H1 (cell line): ENCODE results near the gene PCCA. TPM values are rescaled to one million over a fixed set of nuclear protein-coding genes. Genes with fewer than 3 reads are reported as not detected.

Experiments
- CTCF ChIA-PET: fragments of 300-600 bp; sonication (Branson Sonifier 250); formaldehyde crosslinking; loops from one replicate; lab custom pipeline; 2021; ENCODE audit not compliant: partially characterized antibody; lab: Charles Lee
- POLR2A ChIA-PET: fragments of 300-600 bp; sonication (Branson Sonifier 250); formaldehyde crosslinking; loops from one replicate; lab custom pipeline; 2021; ENCODE audit warnings: inconsistent platforms; ENCODE audit not compliant: partially characterized antibody; lab: Charles Lee
- DNase-seq, 2 experiments: peaks; one replicate each; pipeline versions ENCODE4 v3.0.0 to v3.0.0-alpha.2; 2010 to 2022; ENCODE audit warnings: low spot score in 2 of 2, low read depth in 1 of 2, mixed read lengths in 1 of 2
- FAIRE-seq: peaks from 2 replicates; lab custom pipeline; 2011; peaks lifted over from hg19 to GRCh38; lab: Jason Lieb, UNC
- H2AFZ ChIP-seq: 2 replicates; pipeline ENCODE4 v1.8.1; 2012; ENCODE audit warnings: low read length, inconsistent platforms
- H2AK5ac ChIP-seq: 2 replicates; pipeline ENCODE4 v1.6.1; 2013; ENCODE audit warnings: low read depth, low read length
- H2BK120ac ChIP-seq: replicated peaks from 2 replicates; pipeline ENCODE3; 2013; ENCODE audit warnings: low read depth, low read length, inconsistent platforms
- H2BK12ac ChIP-seq: 2 replicates; pipeline ENCODE4 v1.6.1; 2013; ENCODE audit warnings: low read depth, low read length
- H2BK15ac ChIP-seq: 2 replicates; pipeline ENCODE4 v1.6.1; 2013; ENCODE audit warnings: low read length
- H2BK20ac ChIP-seq: 2 replicates; pipeline ENCODE4 v1.6.1; 2013; ENCODE audit warnings: low read length
- H2BK5ac ChIP-seq: 2 replicates; pipeline ENCODE4 v1.6.1; 2013; ENCODE audit warnings: low read depth, low read length
- H3K14ac ChIP-seq: 2 replicates; pipeline ENCODE4 v1.6.1; 2013; ENCODE audit warnings: inconsistent platforms; ENCODE audit not compliant: insufficient read length
- H3K18ac ChIP-seq: 2 replicates; pipeline ENCODE4 v1.6.1; 2013; ENCODE audit warnings: low read length; ENCODE audit errors: extremely low read depth
- H3K23ac ChIP-seq: 2 replicates; pipeline ENCODE4 v1.6.1; 2013; ENCODE audit warnings: inconsistent platforms; ENCODE audit not compliant: insufficient read length
- H3K23me2 ChIP-seq: 2 replicates; pipeline ENCODE4 v1.6.1; 2013; ENCODE audit warnings: low read depth, low read length
- H3K27ac ChIP-seq: 2 replicates; pipeline ENCODE4 v1.6.1; 2011; ENCODE audit warnings: low read depth, low read length, inconsistent platforms
- H3K27me3 ChIP-seq, 4 experiments: replicated peaks in 1 of 4; 1 replicate in 1 of 4; 2 replicates in 3 of 4; pipeline versions ENCODE4 v1.6.1 to v1.8.1; 2011 to 2013; ENCODE audit warnings: low read length in 3 of 4, mild to moderate bottlenecking in 3 of 4, inconsistent platforms in 2 of 4, mixed read lengths in 2 of 4, moderate library complexity in 1 of 4; ENCODE audit not compliant: control insufficient read depth in 3 of 4, insufficient read depth in 3 of 4; ENCODE audit errors: extremely low read depth in 1 of 4
- H3K36me3 ChIP-seq, 4 experiments: 2 replicates each; pipeline versions ENCODE4 v1.6.1 to v1.8.1; 2011 to 2013; ENCODE audit warnings: mild to moderate bottlenecking in 4 of 4, low read length in 3 of 4, moderate library complexity in 2 of 4, control low read depth in 1 of 4, inconsistent platforms in 1 of 4; ENCODE audit not compliant: insufficient read depth in 4 of 4, control insufficient read depth in 2 of 4
- H3K4ac ChIP-seq: replicated peaks from 2 replicates; pipeline ENCODE3; 2013; ENCODE audit warnings: low read length, low read depth, mixed read lengths, inconsistent platforms; ENCODE audit not compliant: insufficient read length
- H3K4me1 ChIP-seq, 4 experiments: replicated peaks in 1 of 4; 1 replicate in 1 of 4; 2 replicates in 3 of 4; pipeline versions ENCODE4 v1.6.1 to v1.8.1; 2011 to 2013; ENCODE audit warnings: low read length in 3 of 4, inconsistent platforms in 2 of 4, mixed read lengths in 1 of 4; ENCODE audit not compliant: insufficient read depth in 4 of 4, control insufficient read depth in 3 of 4
- H3K4me2 ChIP-seq, 2 experiments: 2 replicates each; pipeline versions ENCODE4 v1.6.1 to v1.8.1; 2011 to 2013; ENCODE audit warnings: low read depth in 2 of 2, low read length in 2 of 2, control low read depth in 1 of 2, inconsistent platforms in 1 of 2, mild to moderate bottlenecking in 1 of 2; ENCODE audit not compliant: insufficient read depth in 1 of 2
- H3K4me3 ChIP-seq, 4 experiments: fragments of 200-600, 300-600 bp in 1 of 4; sonication (generic), shearing (Covaris generic), sonication (Bioruptor Twin) in 1 of 4; 2 replicates each; pipeline versions ENCODE4 v1.5.1 to v1.8.1; 2011 to 2016; ENCODE audit warnings: low read length in 4 of 4, low read depth in 3 of 4, control low read depth in 2 of 4, inconsistent platforms in 2 of 4, mild to moderate bottlenecking in 2 of 4, mixed read lengths in 1 of 4, moderate library complexity in 1 of 4; ENCODE audit not compliant: insufficient read depth in 2 of 4; ENCODE audit errors: extremely low read depth in 1 of 4
- H3K56ac ChIP-seq: replicated peaks from 2 replicates; pipeline ENCODE3; 2013; ENCODE audit warnings: low read depth, mild to moderate bottlenecking, mixed read lengths, low read length, inconsistent platforms; ENCODE audit not compliant: insufficient read length
- H3K79me1 ChIP-seq: 2 replicates; pipeline ENCODE4 v1.6.1; 2013; ENCODE audit warnings: low read depth, low read length, control low read depth
- H3K79me2 ChIP-seq, 2 experiments: 2 replicates each; pipeline versions ENCODE4 v1.6.1 to v1.8.1; 2012 to 2013; ENCODE audit warnings: low read length in 2 of 2, mild to moderate bottlenecking in 2 of 2, inconsistent platforms in 1 of 2; ENCODE audit not compliant: insufficient read depth in 2 of 2, control insufficient read depth in 1 of 2
- H3K9ac ChIP-seq, 4 experiments: replicated peaks in 1 of 4; 1 replicate in 1 of 4; 2 replicates in 3 of 4; pipeline versions ENCODE4 v1.6.1 to v1.8.1; 2011 to 2013; ENCODE audit warnings: low read depth in 3 of 4, low read length in 3 of 4, control low read depth in 2 of 4, mild to moderate bottlenecking in 2 of 4, moderate library complexity in 2 of 4, inconsistent platforms in 1 of 4; ENCODE audit errors: extremely low read depth in 1 of 4
- H3K9me3 ChIP-seq, 2 experiments: 2 replicates each; pipeline versions ENCODE4 v1.6.1 to v1.8.1; 2012 to 2013; ENCODE audit warnings: mild to moderate bottlenecking in 2 of 2, moderate library complexity in 2 of 2, control low read depth in 1 of 2, inconsistent platforms in 1 of 2, low read depth in 1 of 2, low read length in 1 of 2, mixed read lengths in 1 of 2; ENCODE audit not compliant: insufficient read depth in 2 of 2
- H4K20me1 ChIP-seq, 2 experiments: replicated peaks in 1 of 2; 2 replicates each; pipeline versions ENCODE3 to v1.8.1; 2011 to 2013; ENCODE audit warnings: inconsistent platforms in 2 of 2, low read length in 2 of 2, mild to moderate bottlenecking in 1 of 2; ENCODE audit not compliant: insufficient read depth in 2 of 2, control insufficient read depth in 1 of 2
- H4K5ac ChIP-seq: 2 replicates; pipeline ENCODE4 v1.6.1; 2013; ENCODE audit warnings: low read length, low read depth, mixed read lengths, inconsistent platforms; ENCODE audit not compliant: insufficient read length
- H4K8ac ChIP-seq: 2 replicates; pipeline ENCODE4 v1.8.0; 2013; ENCODE audit warnings: mild to moderate bottlenecking, moderate library complexity, low read length, inconsistent platforms; ENCODE audit not compliant: insufficient read depth; ENCODE audit errors: extremely low read depth
- H4K91ac ChIP-seq: replicated peaks from 2 replicates; pipeline ENCODE3; 2013; ENCODE audit warnings: low read length, mixed read lengths, inconsistent platforms; ENCODE audit not compliant: insufficient read length
- ATF3 ChIP-seq: IDR thresholded peaks from 2 replicates; pipeline ENCODE4 v1.6.1; 2011; ENCODE audit warnings: low read depth, mild to moderate bottlenecking, low read length; ENCODE audit not compliant: insufficient read depth
- PHF8 ChIP-seq: fragments of 200-600 bp; sonication (generic); conservative IDR thresholded peaks from 2 replicates; pipeline ENCODE4 v1.7.1; 2012; ENCODE audit warnings: low read depth, mild to moderate bottlenecking, inconsistent platforms, low read length, moderate library complexity
- WGBS, 2 experiments: shearing (Covaris generic) in 1 of 2; methylation state at CpG; one replicate each; pipeline versions ENCODE4 v1.1.6 to v1.1.7; 2013 to 2015; ENCODE audit warnings: low lambda C conversion rate in 2 of 2, mixed read lengths in 2 of 2, inconsistent platforms in 1 of 2, low coverage in 1 of 2, missing lambda C conversion rate in 1 of 2; ENCODE audit not compliant: insufficient replicate concordance in 2 of 2, insufficient coverage in 1 of 2, insufficient read length in 1 of 2; ENCODE audit errors: extremely low coverage in 1 of 2, missing lambda C conversion rate in 1 of 2; 5-methylcytosine and 5-hydroxymethylcytosine counted together
- polyA plus RNA-seq, 7 experiments: library from polyadenylated mRNA; depleted of rRNA in 3 of 7; stranded (reverse) in 5 of 7; unstranded in 2 of 7; fragments of >200 nt in 5 of 7; fragments of 200-250 nt in 2 of 7; gene quantifications; 1 replicate in 5 of 7; 2 replicates in 1 of 7; 4 replicates in 1 of 7; pipeline versions ENCODE4 v1.2.1 to v1.2.3, GENCODE V29; 2011 to 2013; ENCODE audit warnings: missing spikeins in 2 of 7, mixed read lengths in 2 of 7
- total RNA-seq: library from RNA; stranded (reverse); fragmentation: NEBNext Ultra II Directional; extraction: Animal tissue kit (Norgen Biotek cat#: 25700); gene quantifications from 2 replicates; pipeline ENCODE4 v1.2.1, GENCODE V29; 2021

Gene PCCA
- total and polyA plus RNA-seq, 2 of the 8 experiments (the other 6 are each of a cell fraction or from before 2014, with no cell fraction given) = 18.4 to 49.8 TPM

- no peak overlapping the region for H2BK15ac ChIP-seq
- no peak overlapping the region for H3K27ac ChIP-seq
- H2BK5ac ChIP-seq = no peak overlapping the region
- H3K4me3 ChIP-seq = no peak overlapping the region
- DNase-seq (no peak), FAIRE-seq (no peak)
- H3K4me2 ChIP-seq = no peak overlapping the region; a peak in 1 of 4 replicates
- H3K9ac ChIP-seq = no peak overlapping the region
- no peak overlapping the region for H2AK5ac ChIP-seq
- H2BK120ac ChIP-seq = no peak overlapping the region
- no peak overlapping the region for H2BK20ac ChIP-seq
- H3K27me3 ChIP-seq = no peaks in the 10 kb centered on the region
- H3K36me3 ChIP-seq = no peaks in the 10 kb centered on the region
- peaks cover 2 to 5% (median 3%) of the 10 kb centered on the region in 4 experiments; a peak in 2 of 7 replicates for H3K4me1 ChIP-seq
- H3K79me2 ChIP-seq = peaks cover 0 to 12% of the 10 kb centered on the region in 2 experiments; a peak in 2 of 4 replicates
- no peak overlapping the region for H4K5ac ChIP-seq
- no peak overlapping the region for H3K23ac ChIP-seq
- H3K56ac ChIP-seq = no peak overlapping the region
- CTCF ChIA-PET = no interaction called here
- POLR2A ChIA-PET = no interaction called here
- H3K18ac ChIP-seq = no peak overlapping the region
- H3K23me2 ChIP-seq = no peaks in the 10 kb centered on the region
- H2AFZ ChIP-seq = no peak overlapping the region
- no peak overlapping the region for H4K91ac ChIP-seq
- H2BK12ac ChIP-seq = no peak overlapping the region
- no peaks in the 10 kb centered on the region; the same call in 1 of the 2 replicates for H3K79me1 ChIP-seq
- 97% methylated on average over 3 of the region's 3 CpGs; no CpG with 5 or more reads in 1 of the 2 experiments for WGBS, 2 experiments
- no peak for TF ChIP-seq PHF8
- no peak for TF ChIP-seq ATF3
- TF ChIP-seq, all 59 proteins: peak for 0
- Histone ChIP-seq H3K4ac (no peak overlapping the region), H4K20me1 (peaks cover 0 to 2% of the 10 kb centered on the region in 2 experiments), H3K9me3 (no peaks in the 10 kb centered on the region), H3K14ac (no peak overlapping the region), H4K8ac (no peak overlapping the region)
Observed at GRCh38 chr13:100128838-100129237, 39.9 kb downstream of the PCCA start.
